Measurements from ENCODE around the gene KDM1B.
"Not testable (repeated sequence)": the region's sequence is repeated elsewhere in the genome, so short reads cannot be mapped to it uniquely, and the experiment has no call there.

Gene KDM1B

GRCh38 chr6:18215436-18215835, 60.2 kb downstream of the KDM1B start:
- Histone ChIP-seq H3K9me3 (ENCODE audit: severe bottlenecking) (no peaks in the 10 kb centered on the region), H3K36me3 (peaks cover 7% of the 10 kb centered on the region), H3K27me3 (ENCODE audit: insufficient read depth, low read depth, severe bottlenecking) (no peaks in the 10 kb centered on the region), H3K4me3 (ENCODE audit: low read depth, low read length) (peak overlapping the region; percentile 30), H3K27ac (peak overlapping the region; percentile 19)
- TF ChIP-seq, protein P1, sequence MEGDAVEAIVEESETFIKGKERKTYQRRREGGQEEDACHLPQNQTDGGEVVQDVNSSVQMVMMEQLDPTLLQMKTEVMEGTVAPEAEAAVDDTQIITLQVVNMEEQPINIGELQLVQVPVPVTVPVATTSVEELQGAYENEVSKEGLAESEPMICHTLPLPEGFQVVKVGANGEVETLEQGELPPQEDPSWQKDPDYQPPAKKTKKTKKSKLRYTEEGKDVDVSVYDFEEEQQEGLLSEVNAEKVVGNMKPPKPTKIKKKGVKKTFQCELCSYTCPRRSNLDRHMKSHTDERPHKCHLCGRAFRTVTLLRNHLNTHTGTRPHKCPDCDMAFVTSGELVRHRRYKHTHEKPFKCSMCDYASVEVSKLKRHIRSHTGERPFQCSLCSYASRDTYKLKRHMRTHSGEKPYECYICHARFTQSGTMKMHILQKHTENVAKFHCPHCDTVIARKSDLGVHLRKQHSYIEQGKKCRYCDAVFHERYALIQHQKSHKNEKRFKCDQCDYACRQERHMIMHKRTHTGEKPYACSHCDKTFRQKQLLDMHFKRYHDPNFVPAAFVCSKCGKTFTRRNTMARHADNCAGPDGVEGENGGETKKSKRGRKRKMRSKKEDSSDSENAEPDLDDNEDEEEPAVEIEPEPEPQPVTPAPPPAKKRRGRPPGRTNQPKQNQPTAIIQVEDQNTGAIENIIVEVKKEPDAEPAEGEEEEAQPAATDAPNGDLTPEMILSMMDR (IDR thresholded peaks at IDR 0.05; ENCODE audit: low read depth, low read length), result no peak
- DNase-seq, result peak; percentile 94

GRCh38 chr6:18216411-18216810, 61.2 kb downstream of the KDM1B start:
- Histone ChIP-seq H3K27ac (no peak overlapping the region), H3K9me3 (ENCODE audit: severe bottlenecking) (no peaks in the 10 kb centered on the region), H3K4me3 (ENCODE audit: low read depth, low read length) (no peak overlapping the region), H3K27me3 (ENCODE audit: insufficient read depth, low read depth, severe bottlenecking) (no peaks in the 10 kb centered on the region), H3K36me3 (peaks cover 12% of the 10 kb centered on the region)
- DNase-seq, result no peak
- TF ChIP-seq, protein P1 (IDR thresholded peaks at IDR 0.05; ENCODE audit: low read depth, low read length), result no peak

DNA sequence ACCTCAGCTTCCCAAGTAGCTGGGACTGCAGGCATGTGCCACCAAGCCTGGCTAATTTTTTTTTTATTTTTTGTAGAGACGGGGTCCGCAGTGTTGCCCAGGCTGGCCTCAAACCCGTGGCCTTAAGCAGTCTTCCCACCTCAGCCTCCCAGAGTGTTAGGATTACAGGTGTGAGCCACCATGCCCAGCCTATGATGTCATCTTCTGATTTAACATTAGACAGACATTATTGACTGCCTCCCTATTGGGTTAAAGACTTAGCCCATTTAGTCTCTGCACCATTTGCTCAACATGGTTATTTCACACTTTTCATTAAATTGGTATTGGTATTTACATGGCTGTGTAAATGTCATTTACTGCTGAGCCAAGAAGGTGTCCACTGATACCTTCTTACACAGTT, 63.0 kb downstream of the KDM1B start:
- Histone ChIP-seq H3K36me3 (peaks cover 28% of the 10 kb centered on the region), H3K4me3 (ENCODE audit: low read depth, low read length) (no peak overlapping the region), H3K27me3 (ENCODE audit: insufficient read depth, low read depth, severe bottlenecking) (no peaks in the 10 kb centered on the region), H3K27ac (no peak overlapping the region), H3K9me3 (ENCODE audit: severe bottlenecking) (no peaks in the 10 kb centered on the region)
- no peak for DNase-seq
- TF ChIP-seq, protein P1 (IDR thresholded peaks at IDR 0.05; ENCODE audit: low read depth, low read length), result no peak

GRCh38 chr6:18219591-18219990, 64.4 kb downstream of the KDM1B start:
- no peaks in the 10 kb centered on the region for H3K9me3 ChIP-seq (ENCODE audit: severe bottlenecking)
- no peak overlapping the region for H3K4me3 ChIP-seq (ENCODE audit: low read depth, low read length)
- TF ChIP-seq, protein P1 (IDR thresholded peaks at IDR 0.05; ENCODE audit: low read depth, low read length), result no peak
- H3K36me3 ChIP-seq, result peaks cover 41% of the 10 kb centered on the region
- no peaks in the 10 kb centered on the region for H3K27me3 ChIP-seq (ENCODE audit: insufficient read depth, low read depth, severe bottlenecking)
- no peak for DNase-seq
- H3K27ac ChIP-seq, result no peak overlapping the region

DNA sequence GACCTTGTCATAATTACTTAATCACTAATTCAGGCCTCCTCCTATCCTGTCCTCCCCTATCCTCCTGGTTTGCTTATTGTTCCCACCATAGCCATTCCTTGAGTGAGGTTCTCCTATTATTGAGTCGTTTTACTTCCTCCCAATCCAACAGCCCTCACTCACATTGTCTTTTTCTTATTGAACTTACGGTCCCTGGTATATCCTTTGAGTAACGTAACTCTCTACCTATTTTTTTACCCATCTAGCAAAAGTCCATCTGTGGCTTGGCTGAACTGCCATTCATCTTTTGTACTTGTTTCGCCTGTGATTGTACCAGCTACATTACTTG, 66.0 kb downstream of the KDM1B start:
- peaks cover 57% of the 10 kb centered on the region for H3K36me3 ChIP-seq
- TF ChIP-seq, protein P1 (IDR thresholded peaks at IDR 0.05; ENCODE audit: low read depth, low read length), result no peak
- DNase-seq, result no peak
- H3K4me3 ChIP-seq (ENCODE audit: low read depth, low read length), result no peak overlapping the region
- no peaks in the 10 kb centered on the region for H3K27me3 ChIP-seq (ENCODE audit: insufficient read depth, low read depth, severe bottlenecking)
- H3K9me3 ChIP-seq (ENCODE audit: severe bottlenecking), result no peaks in the 10 kb centered on the region
- no peak overlapping the region for H3K27ac ChIP-seq

- H3K27me3 ChIP-seq (ENCODE audit: insufficient read depth, low read depth, severe bottlenecking); H3K4me3 ChIP-seq (ENCODE audit: low read depth, low read length); DNase-seq; H3K9me3 ChIP-seq (ENCODE audit: severe bottlenecking): not testable (repeated sequence)
- H3K27ac ChIP-seq, result peak overlapping the region; percentile 18; the same call in 1 of the 2 replicates
- H3K36me3 ChIP-seq, result peaks cover 95% of the 10 kb centered on the region
Observed at GRCh38 chr6:18226451-18227105, 71.4 kb downstream of the KDM1B start.

DNA sequence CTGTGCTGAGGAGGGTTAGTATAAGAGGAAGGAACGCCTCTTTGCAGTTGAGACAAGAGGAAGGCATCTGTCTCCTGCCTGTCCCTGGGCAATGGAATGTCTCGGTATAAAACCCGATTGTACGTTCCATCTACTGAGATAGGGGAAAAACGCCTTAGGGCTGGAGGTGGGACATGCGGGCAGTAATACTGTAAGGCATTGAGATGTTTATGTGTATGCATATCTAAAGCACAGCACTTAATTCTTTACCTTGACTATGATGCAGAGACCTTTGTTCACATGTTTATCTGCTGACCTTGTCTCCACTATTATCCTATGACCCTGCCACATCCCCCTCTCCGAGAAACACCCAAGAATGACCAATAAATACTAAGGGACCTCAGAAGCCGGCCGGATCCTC, 71.9 kb downstream of the KDM1B start:
- not testable (repeated sequence) for DNase-seq; H3K27me3 ChIP-seq (ENCODE audit: insufficient read depth, low read depth, severe bottlenecking); H3K4me3 ChIP-seq (ENCODE audit: low read depth, low read length)
- Histone ChIP-seq H3K27ac (peak overlapping the region; percentile 13), H3K9me3 (ENCODE audit: severe bottlenecking) (peaks cover 16% of the 10 kb centered on the region), H3K36me3 (peaks cover 95% of the 10 kb centered on the region)

DNA sequence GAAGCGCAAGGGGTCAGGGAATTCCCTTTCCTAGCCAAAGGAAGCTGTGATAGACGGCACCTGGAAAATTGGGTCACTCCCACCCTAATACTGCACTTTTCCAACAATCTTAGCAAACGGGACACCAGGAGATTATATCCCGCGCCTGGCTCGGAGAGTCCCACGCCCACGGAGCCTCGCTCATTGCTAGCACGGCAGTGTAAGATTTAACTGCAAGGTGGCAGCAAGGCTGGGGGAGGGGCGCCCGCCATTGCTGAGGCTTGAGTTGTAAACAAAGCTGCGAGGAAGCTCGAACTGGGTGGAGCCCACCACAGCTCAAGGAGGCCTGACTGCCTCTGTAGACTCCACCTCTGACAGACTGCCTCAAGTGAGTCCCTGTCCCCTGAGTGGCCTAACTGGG, 73.4 kb downstream of the KDM1B start:
- H3K27me3 ChIP-seq (ENCODE audit: insufficient read depth, low read depth, severe bottlenecking), result not testable (repeated sequence)
- H3K36me3 ChIP-seq, result peaks cover 96% of the 10 kb centered on the region

DNA sequence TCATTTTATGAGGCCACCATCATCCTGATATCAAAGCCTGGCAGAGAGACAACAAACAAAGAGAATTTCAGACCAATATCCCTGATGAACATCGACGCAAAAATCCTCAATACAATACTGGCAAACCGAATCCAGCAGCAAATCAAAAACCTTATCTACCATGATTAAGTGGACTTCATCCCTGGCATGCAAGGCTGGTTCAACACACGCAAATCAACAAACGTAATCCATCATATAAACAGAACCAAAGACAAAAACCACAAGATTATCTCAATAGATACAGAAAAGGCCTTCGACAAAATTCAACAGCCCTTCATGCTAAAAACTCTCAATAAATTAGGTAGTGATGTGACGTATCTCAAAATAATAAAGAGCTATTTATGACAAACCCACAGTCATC, 76.6 kb downstream of the KDM1B start:
- H3K27ac ChIP-seq; H3K27me3 ChIP-seq (ENCODE audit: insufficient read depth, low read depth, severe bottlenecking); H3K4me3 ChIP-seq (ENCODE audit: low read depth, low read length); DNase-seq: not testable (repeated sequence)
- peaks cover 18% of the 10 kb centered on the region for H3K9me3 ChIP-seq (ENCODE audit: severe bottlenecking)
- peaks cover 95% of the 10 kb centered on the region for H3K36me3 ChIP-seq

More for the DNA sequence above, 73.4 kb downstream of the KDM1B start:
- H3K4me3 ChIP-seq (ENCODE audit: low read depth, low read length); H3K27ac ChIP-seq; DNase-seq: not testable (repeated sequence)
- peaks cover 18% of the 10 kb centered on the region for H3K9me3 ChIP-seq (ENCODE audit: severe bottlenecking)

GRCh38 chr6:18233770-18234169, 78.5 kb downstream of the KDM1B start:
- not testable (repeated sequence) for H3K27me3 ChIP-seq (ENCODE audit: insufficient read depth, low read depth, severe bottlenecking); DNase-seq; H3K4me3 ChIP-seq (ENCODE audit: low read depth, low read length); H3K27ac ChIP-seq
- peaks cover 15% of the 10 kb centered on the region for H3K9me3 ChIP-seq (ENCODE audit: severe bottlenecking)
- H3K36me3 ChIP-seq, result peaks cover 94% of the 10 kb centered on the region
